ENCODE data around the gene ARSG.
A peak's percentile ranks its signal among the peaks of the same experiment; 100 is the strongest.
"Not testable (repeated sequence)": the region's sequence is repeated elsewhere in the genome, so short reads cannot be mapped to it uniquely, and the experiment has no call there.

Gene ARSG

DNA sequence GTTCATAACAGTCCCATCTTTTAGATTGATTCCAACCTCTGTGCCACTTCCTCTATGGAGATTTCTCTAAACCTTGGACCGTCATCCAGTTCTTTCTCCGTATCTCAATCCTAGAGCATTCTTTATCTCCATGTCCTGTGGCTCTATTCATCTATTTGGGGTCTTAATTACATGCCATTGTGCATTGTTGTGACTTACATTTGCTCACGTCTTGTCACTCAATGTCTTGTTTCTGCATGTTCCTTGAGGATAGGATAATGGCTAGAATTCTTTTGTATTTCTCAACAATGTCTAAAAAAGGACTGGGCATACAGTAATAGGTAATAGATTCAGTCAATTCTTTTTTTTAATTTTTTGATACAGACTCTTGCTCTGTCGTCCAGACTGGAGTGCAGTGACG is 50.2 kb downstream of the ARSG start:
- DNase-seq: no peak

DNA sequence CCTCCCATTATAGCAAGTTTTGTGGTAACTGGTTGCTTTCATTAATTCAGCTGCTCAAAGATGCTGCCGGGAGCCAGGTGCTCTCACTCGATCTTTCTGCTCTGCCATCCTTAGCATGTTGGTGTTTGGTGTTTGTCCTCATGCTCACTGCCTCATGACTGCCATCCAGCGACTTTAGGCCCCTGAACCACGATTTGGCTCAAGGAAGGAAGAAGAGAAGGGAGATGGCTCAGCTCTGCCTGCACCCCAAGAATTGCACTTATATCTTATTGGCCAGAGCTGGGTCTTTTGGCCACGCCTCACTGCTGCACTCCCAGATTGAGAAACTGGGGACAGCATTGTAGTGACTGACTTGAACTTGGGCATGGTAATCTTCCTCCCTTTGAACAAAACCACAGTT is 52.7 kb downstream of the ARSG start:
- no peak for DNase-seq

DNA sequence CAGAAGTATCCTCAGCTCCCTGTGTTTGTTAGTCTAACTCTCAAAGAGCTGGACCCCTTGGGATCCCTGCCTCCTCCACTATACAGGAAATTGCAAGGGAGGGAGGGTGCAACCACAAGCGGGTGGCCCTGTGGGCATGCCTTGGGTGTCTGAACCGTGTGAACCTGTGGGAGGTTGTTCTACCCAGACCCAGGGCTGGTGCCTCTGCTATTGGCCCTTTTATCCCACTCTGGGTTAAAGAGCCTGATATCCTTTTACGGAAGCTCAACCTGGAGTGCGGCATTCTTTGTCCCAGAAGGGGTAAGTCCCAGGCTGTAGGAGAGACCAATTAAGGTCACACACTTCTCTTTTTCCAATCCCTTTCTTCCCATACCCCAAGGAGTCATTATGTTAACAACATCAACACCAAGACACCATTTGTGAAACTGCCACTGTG is 53.4 kb downstream of the ARSG start:
- DNase-seq: no peak

DNA sequence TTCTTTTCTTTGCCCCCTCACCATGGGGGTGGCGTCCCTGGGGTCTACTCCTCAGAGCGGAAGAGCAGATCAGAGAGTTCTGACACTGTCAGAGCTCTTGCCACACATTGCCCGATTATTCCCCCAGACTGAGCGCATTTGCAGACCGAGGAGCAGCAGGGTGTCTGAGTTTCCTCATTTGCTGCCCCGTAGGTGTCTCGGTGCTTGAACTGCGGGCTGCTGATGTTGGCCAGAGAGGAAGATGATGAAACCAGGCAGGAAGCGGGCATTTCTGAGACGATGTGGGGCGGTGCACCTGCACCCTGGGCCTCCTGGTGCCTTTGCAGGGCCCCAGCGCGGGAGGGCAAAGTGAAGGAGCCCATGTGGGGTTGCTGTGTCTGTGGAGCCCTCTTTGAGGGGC is 55.2 kb downstream of the ARSG start:
- peak; percentile 37 for DNase-seq

DNA sequence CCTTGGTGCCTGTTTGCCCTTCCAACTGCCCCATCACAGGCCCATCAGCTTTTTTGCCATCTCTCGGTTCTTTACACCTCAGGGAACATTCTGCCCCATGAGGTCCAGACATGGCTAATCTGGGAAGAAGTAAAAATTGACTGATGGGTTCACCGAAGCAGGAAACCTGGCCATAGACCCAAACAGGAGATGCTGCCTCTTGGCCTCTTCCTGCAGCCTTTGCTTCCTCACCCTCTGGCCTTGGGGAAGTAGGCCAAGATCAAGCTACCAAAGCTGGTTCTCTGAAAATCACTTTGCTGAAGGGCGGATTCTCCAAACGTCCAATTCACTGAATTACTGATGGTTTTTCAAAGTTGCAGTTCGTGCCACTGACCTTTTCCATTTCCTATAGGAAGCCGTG is 56.1 kb downstream of the ARSG start:
- DNase-seq: no peak

DNA sequence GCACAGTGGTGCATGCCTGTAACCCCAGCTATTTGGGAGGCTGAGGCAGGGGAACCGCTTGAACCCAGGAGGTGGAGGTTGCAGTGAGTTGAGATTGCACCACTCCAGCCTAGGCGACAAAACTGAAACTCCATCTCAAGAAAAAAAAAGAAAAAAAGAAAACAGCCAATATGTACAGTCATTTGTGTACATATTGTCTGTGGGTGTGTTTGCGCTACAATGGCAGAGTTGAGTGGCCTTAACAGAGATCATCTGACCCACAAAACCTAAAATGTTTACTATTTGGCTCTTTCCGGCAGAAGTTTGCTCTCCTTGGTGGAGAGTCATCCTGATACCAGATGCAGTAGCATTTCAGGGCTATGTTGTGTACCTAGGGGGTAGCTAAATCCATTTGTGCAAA is 57.9 kb downstream of the ARSG start:
- no peak for DNase-seq

DNA sequence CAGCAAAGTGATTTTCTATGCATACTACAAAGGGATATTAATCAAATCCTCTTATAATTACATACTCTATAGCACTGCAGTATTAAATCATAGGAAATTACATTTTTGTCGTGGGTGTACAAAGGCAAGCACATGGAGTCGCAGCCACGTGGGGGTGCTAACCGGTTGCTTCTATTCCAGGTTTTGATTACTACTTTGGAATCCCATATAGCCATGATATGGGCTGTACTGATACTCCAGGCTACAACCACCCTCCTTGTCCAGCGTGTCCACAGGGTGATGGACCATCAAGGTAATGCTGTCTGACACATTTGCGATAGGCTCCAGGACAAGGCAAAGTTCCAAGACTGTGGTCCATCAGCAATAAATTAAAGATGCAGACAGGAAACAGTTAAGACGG is 60.1 kb downstream of the ARSG start:
- no peak for DNase-seq

DNA sequence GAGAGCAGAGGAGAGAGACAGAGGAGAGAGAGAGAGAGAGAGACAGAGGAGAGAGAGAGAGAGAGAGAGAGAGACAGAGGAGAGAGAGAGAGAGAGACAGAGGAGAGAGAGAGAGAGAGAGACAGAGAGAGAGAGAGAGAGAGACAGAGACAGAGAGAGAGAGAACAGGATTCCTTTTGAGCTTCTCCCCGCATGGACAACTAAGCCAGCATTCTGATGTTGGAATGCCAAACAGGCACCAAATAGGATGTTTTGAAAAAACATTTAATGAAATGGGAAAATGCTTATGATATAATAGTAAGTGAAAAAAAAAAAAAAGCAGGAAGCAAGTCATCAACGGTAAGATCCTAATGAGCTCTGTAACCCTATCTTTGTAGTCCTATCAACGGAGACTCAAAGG is 60.7 kb downstream of the ARSG start:
- DNase-seq: no peak

DNA sequence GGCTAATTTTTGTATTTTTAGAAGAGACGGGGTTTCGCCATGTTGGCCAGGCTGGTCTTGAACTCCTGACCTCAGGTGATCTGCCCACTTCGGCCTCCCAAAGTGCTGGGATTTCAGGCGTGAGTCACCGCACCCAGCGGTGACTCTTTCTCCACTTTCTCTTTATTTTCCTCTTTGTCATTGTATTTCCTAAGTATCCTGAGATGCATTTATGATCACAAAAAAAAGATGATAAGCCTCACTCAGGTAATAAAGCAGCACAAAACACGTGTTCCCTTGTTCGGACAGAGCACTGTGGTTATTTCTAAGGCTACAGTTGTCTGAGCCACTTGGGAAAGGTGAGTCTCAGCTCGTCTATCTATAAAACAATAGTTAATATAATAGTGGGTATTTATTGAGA is 61.4 kb downstream of the ARSG start:
- not testable (repeated sequence) for DNase-seq

DNA sequence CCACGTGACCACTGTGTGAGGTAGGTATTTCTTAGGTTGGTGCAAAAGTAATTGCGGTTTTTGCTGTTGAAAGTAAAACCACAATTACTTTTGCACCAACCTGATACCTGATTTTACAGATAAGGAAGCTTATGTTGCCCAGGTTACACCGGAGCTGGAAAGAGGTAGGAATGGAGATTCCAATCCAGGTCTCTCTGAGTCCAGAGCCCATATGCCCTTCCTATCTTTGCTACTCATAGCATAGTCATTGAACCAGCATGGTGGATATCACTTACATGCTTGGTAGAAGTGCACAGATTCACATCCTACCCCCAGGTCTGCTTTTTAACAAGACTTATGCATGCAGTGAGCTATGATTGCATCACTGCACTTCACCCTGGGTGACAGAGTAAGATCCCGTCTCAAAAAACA is 61.8 kb downstream of the ARSG start:
- DNase-seq: no peak

DNA sequence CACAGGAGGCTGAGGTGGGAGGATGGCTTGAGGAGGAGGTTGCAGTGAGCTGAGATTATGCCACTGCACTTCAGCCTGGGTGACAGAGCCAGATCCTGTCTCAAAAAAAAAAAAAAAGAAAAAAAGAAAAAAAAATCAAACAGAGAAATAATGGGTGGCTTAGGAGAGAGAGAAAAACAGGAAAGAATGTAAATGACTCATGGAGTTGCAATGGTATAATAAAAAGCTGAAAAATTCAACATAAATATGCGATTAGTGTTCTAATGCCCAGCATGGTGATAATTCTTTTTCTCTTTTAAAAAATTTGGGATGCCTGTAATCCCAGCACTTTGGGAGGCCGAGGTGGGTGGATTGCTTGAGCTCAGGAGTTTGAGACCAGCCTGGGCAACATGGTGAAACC is 63.0 kb downstream of the ARSG start:
- not testable (repeated sequence) for DNase-seq

DNA sequence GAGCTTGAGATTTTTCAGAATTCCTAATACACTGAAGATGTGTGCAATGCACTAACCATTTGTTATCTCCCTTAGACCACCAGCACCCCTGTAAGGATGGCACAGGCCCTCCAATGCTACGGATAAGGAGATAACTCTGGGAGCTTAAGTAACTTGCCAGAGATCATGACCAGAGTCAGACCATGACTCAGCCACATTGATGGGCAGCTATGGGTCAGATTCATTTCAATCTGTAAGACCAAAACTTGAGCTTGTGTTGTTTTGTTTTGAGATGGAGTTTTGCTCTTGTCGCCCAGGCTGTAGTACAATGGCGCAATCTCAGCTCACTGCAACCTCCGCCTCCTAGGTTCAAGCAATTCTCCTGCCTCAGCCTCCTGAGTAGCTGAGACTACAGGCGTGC is 63.8 kb downstream of the ARSG start:
- DNase-seq: not testable (repeated sequence)

DNA sequence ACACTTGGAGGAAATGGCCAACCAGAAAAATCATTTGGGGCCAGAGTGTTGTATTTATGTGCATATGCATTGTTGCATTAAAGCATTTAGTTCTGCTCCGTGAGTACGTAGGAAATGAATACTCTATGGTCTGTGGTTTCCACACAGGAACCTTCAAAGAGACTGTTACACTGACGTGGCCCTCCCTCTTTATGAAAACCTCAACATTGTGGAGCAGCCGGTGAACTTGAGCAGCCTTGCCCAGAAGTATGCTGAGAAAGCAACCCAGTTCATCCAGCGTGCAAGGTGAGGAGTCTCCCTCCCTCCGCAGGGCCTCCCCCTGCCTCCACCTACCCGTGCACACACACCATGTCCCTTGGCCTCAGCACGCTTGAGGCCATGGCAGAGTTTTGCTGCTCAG is 65.2 kb downstream of the ARSG start:
- DNase-seq: peak; percentile 65

DNA sequence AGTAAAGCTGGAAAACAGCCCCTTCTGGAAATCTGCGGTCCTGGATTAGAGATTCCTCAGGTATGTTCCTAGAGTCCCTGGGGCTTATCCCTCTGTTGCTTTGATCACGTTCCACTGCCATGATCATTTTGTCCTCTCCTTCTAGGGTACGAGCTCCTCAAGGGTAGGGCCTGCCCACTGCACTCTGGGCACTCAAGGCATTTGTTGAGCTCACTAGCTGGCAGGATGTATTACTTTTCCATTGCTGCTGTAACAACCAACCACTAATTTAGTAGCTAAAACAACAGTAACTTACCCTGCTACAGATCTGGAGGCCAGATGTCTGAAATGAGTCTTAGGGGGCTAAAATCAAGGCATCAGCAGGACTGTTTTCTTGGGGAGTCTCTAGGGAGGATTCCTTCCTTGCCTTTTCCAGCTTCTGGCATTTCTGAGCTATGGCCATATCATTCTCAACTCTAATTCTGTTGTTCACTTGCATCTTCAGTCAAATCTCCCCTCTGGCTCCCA is 65.7 kb downstream of the ARSG start:
- DNase-seq: no peak

DNA sequence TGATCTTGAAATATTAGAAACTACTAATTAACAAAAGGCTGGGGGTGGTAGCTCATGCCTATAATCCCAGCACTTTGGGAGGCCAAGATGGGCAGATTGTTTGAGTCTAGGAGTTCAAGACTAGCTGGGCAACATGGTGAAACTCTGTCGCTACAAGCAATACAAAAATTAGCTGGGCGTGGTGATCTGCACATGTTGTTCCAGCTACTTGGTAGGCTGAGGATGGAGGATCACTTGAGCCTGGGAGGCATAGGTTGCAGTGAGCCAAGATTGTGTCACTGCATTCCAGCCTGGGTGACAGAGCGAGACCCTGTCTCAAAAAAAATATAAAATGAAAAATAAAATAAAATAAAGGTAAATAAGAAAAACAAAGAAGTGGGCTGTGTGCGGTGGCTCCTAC is 66.6 kb downstream of the ARSG start:
- DNase-seq: no peak

DNA sequence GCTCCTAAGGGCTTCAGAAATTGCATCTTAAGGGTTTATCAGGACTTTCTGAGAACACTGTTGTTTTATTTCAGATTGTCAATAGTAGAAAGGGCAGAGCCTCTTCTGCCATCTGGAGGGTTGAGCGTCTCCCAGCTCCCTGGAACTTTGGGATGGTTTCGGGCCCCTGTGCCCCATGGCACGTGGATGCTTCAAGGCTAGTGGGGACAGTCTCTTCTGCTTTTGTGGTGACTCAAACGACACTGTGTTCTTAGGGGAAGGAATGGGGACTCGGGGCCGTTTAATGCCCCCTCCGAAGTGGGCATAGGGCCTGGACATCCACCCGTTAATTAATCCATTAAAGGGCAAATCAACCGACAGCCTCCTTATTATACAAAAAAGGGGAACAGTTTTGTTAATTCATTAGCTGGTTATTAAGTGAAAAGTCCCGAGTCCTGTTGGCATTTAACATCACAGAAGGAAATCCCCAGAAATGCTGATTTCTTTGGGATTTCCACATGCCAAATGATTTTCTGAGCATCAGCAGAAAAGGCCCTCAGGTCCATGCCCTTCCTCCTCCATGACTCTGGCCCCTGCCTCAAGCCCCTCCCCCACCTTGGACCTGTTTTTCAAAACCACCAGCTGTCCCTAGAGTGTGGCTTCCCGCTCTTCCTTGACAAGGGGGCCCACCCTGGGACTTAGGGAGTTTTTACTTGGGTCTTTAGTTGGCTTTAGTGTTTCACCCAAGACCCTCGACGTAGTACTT is 68.7 kb downstream of the ARSG start:
- no peak for DNase-seq

DNA sequence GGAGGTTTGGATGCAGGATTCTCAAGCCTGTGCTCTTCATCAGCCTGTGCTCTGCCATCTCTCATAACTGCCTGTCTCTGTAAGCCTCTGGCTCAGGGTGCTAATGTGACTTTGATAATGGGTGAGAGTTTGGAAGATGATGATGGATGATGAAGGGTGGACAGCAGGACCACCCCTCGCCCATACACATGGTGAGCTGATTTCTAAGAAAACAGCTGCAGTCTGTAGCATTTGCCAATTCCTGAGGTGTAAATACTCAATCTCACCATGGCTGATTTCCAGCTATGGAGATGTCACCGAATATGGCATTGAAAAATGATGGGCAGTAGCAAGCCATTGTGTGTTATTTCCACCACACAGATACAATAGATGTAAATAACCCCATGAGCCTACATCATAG is 74.2 kb downstream of the ARSG start:
- no peak for DNase-seq

DNA sequence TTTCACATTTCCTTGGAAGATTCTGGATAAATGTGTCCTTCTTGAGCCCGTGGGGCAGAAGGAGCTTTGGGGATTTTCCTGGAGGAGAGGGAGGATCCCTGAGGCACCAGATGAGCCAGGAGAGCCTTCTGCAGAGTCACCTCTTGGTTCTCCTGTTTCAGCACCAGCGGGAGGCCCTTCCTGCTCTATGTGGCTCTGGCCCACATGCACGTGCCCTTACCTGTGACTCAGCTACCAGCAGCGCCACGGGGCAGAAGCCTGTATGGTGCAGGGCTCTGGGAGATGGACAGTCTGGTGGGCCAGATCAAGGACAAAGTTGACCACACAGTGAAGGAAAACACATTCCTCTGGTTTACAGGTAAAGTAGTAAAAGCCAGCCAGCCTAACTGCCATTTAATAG is 77.1 kb downstream of the ARSG start:
- no peak for DNase-seq

DNA sequence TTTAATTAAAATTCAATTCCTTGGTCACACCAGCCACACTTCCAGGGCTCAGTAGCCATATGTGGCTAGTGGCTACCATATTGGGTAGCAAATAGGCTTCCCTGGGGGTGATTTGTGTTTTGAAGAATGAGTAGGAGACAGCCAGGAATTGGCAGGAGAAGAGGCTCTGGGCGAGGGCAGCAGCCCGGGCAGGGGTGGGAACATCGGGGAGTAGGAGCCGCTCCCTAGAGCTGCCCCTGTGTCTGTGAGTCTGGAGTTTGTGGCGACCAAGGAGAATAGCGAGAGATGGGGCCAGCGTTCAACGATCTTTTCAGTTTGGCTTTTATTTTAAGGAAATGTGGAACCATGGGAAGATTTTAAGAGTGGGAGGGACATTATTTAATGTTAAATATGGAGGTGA is 84.3 kb downstream of the ARSG start:
- no peak for DNase-seq

DNA sequence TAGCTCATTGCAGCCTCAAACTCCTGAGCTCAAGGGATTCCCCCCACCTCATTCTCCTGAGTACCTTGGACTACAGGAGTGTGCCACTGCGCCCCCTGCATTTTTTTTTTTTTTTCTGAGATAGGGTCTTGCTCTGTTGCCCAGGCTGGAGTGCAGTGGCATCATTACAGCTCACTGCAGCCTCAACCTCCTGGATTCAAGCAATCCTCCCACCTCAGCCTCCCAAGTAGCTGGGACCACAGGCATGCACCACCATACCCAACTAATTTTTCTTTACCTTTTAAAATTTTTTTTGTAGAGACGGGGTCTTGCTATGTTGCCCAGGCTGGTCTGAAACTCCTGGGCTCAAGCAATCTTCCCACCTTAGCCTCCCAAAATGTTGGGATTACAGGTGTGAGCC is 84.9 kb downstream of the ARSG start:
- DNase-seq: not testable (repeated sequence)

DNA sequence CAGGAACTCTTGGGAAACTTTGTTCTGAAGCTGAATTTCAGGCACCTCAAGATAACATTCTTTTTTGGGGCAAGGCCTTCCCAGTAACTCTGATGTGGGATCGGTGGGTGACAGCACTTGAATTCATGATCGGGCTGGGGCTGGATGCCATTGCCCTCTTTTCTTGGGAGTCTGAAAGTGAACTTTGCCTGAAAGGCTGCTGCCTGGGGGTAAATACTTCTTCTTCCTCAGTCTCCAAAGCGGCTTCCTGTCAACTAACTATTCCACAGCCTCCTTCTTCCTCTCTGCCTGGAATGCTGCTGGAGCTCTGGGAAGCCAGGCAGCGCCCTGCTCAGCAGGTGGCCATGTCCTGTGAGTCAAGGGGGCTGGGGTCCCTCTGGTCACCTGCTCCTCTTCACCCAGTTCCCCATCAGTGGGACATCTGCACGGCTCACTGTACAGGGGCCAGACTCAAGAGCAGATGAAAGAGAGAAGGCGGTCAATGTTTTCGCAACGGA is 86.5 kb downstream of the ARSG start:
- no peak for DNase-seq

DNA sequence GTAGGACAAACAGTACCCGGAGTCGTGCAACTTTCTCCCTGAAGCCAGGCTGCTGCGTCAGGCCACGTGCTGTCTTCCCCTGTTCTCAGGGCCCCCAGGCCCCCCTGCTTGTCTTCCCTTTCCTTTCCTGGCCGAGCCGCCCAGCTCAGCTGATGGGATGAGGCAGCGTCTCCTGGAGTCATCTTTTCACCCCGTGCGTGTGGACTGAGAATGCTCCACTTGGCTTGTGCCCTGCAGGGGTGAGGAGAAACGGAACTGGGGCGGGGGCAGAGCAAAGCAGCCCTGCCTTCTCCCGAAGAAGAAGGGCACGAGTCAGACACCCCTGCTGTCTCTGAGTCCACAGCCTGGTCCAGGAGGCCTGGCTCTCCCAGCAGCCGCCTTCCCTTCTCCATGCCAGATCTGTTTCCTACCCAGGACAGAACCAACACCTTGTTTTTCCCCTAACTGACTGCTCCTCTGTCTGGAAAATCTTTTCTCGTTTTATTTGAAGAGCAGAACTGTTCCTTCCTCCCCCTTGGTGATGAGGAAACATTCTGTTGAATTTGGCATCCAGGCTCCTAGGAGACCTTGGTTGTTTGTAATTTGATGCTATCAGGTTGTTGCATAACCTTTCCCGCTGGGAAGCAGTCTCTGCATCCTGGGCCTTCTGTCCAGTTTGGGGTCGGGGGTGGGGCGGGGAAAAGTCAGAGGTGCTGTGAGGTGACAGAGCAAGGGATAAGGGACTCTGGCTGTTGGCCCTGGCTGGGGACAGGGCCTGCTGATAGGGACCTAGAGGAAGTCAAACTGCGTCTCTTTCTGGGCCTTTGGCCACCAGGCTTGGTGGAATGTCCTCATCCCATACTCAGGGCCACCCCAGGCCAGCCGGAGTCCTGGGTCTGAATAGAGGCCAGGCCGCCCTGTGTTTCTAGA is 87.2 kb downstream of the ARSG start:
- DNase-seq: no peak

DNA sequence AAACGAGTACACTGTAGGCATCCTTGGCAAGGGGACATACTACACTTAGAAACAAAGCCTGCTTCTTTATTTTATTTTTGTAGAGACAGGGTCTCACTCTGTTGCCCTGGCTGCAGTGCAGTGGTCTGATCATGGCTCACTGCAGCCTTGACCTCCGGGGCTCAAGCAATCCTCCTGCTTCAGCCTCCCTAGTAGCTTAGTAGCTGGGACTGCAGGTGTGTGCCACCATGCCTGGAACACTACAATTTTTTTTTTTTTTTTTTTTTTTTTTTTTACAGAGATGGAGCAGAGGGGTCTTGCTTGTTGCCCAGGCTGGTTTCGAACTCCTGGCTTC is 87.8 kb downstream of the ARSG start:
- no peak for DNase-seq
